GM23248 (cell line): Measurements from ENCODE around the gene WNT9A.
"Not testable (repeated sequence)": the region's sequence is repeated elsewhere in the genome, so short reads cannot be mapped to it uniquely, and the experiment has no call there.

Experiments used
- EZH2 ChIP-seq: fragments of 200-600 bp; sonication (generic); IDR thresholded peaks from 2 replicates; pipeline ENCODE4 v1.6.1; 2018; ENCODE audit warnings: antibody characterized with exemption, mild to moderate bottlenecking; ENCODE audit not compliant: insufficient read depth, poor library complexity, severe bottlenecking
- EZH2phosphoT487 ChIP-seq: fragments of 200-600 bp; sonication (generic); IDR thresholded peaks from 2 replicates; pipeline ENCODE4 v1.6.1; 2018; ENCODE audit warnings: antibody characterized with exemption, moderate library complexity, mild to moderate bottlenecking, low read depth; ENCODE audit not compliant: insufficient read depth

GRCh38 chr1:227975583-227976283 lies 28.0 kb upstream of the WNT9A start:
- not testable (repeated sequence) for TF ChIP-seq EZH2, EZH2phosphoT487
